Midbrain (tissue), 1 donor: ENCODE data around the gene ENDOD1.
A peak's percentile ranks its signal among the peaks of the same experiment; 100 is the strongest.
"Not testable (repeated sequence)": the region's sequence is repeated elsewhere in the genome, so short reads cannot be mapped to it uniquely, and the experiment has no call there.

Experiments
- DNase-seq: peaks from one replicate; lab custom pipeline; 2025; lab: John Stamatoyannopoulos, UW

Gene ENDOD1

GRCh38 chr11:95103701-95104100 lies 14.1 kb downstream of the ENDOD1 start:
- DNase-seq = no peak

DNA sequence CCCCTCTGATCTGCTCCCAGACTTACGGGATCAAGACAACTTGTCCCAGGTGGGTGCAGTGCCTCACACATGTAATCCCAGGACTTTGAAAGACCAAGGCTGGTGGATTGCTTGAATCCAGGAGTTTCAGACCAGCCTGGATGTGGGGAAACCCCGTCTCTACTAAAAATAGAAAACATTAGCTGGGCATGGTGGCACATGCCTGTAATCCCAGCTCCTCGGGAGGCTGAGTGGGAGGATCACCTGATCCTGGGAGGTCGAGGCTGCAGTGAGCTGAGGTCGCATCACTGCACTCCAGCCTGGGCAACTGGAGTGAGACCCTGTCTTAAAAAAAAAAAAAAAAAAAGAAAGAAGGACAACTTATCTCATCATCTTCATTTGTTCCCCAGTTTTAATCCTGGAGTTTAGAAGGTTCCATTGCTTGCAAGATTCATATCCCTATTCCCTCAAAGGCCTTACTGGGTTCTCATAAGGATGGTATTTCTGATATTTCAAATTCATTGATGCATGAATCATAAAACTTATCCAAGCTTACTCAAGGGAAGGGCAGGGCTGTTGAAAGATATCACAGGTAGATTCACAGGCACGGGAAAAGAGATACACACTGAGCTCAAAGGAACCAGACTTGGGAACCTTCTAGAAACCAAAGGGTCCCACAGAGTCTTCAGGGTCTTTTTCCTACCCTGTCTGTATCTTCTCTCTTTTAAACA lies 14.6 kb downstream of the ENDOD1 start:
- no peak for DNase-seq

DNA sequence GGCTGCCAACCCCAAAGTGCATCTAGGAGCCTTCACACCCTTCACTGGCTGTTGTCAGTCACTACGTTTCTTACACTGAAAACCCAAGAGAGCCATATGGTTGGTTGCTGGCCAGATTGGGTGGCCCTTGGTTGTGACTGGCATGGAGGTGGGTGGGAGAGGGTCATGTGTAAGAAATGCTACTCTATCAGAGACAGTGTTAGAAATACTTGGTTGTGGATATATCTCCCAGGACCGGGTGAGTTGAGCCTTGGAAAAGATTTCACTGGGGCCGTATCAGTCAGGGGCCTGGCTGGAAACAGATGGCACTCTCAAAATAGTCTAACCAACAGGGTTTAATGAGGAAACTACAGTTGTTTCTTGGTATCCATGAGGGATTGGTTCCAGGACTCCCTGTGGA lies 15.2 kb downstream of the ENDOD1 start:
- DNase-seq = no peak

- peak; percentile 31 for DNase-seq
These were observed 18.5 kb downstream of the ENDOD1 start for GRCh38 chr11:95108159-95108611.

DNA sequence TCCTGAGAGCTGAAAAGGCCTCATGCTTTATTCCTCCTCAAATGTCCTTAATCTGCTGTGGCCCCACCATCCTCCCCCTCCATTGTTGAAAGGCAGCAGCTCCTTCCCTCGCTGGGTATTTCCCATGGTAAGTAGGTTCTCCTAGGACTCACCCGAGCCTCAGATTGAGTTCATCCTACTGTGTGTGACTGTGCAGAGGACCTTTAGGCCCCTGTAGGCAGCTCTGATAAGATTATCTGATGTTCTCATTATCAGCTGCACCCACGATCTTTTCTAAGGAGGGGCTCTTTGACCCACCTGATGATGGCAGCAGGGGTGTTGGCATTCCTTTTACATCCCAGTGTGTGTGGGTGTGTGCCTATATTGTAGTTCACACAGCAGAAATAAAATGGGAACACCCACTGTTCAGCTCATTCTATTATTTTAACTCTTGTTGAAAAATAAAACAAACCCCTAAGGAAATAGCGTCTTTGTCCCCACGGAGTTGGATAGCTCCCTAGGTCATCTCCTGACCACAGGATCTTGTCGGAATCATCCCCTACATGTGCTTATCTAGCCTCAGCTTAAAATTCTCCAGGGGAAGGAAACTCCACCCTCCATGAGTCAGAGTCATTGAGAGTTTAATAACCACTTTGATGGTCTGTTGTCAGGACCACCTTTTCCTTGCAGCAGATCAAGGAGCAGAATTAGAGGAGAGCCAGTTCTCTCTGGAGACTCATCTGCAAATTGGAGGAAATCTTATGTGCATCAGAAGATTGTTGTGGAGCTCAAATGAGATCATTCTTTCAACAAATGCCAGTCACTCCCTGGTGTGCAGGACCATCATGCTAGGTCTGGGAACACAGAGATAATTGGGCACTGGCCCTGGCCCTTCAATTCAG lies 19.3 kb downstream of the ENDOD1 start:
- no peak for DNase-seq

- DNase-seq = not testable (repeated sequence)
These were observed 21.8 kb downstream of the ENDOD1 start for GRCh38 chr11:95111471-95111870.

GRCh38 chr11:95111923-95112540 lies 22.4 kb downstream of the ENDOD1 start:
- DNase-seq = no peak

- DNase-seq = no peak
These were observed 26.0 kb downstream of the ENDOD1 start for GRCh38 chr11:95115597-95115996.

GRCh38 chr11:95119361-95120060 lies 29.9 kb downstream of the ENDOD1 start:
- DNase-seq = no peak

DNA sequence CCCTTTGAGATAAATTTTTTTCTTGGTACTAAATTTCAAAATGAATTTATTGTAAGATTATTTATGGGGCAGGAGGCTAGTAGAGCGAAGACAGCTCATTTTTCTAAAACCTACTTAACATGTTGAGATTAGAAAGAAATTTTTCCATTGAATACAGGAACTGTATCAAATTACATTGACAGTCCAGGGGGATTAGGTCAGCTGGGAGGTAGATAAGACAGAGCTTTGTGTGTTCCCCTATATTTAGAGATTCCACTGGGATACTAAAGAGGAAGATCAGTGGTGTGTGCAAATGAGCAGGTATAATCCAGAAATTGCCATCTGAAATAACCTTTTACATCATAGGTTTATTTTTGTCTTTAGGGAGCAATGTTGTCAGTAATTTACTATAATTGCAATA lies 32.1 kb downstream of the ENDOD1 start:
- no peak for DNase-seq

DNA sequence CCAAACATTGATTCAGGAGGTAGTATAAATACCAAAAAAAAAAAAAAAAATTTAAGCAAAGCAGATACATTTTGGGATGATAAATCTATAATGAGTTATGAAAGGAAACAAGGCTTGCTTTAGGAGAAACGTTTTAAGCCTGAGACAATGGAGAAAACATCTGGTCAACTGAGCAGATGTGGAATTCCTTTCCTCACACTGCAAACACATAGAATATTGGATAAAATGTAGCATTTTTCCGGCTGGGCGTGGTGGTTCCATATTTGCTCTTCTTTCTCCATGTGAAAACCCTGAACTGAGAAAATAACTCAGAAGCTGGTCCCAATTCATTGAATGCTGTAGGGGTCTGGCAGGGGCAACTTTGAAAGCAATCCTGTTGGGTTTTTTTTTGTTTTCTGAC lies 33.9 kb downstream of the ENDOD1 start:
- DNase-seq = no peak

DNA sequence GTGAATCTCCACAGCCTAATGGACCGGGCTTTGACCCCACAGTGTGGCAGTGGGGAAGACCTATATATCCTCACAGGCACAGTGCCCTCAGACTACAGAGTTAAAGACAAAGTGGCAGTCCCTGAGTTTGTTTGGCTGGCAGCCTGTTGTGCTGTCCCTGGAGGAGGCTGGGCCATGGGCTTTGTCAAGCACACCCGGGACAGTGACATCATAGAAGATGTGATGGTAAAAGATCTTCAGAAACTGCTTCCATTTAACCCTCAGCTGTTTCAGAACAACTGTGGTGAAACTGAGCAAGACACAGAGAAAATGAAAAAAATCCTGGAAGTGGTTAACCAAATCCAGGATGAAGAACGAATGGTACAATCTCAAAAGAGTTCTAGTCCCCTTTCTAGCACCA lies 39.0 kb downstream of the ENDOD1 start:
- no peak for DNase-seq

- DNase-seq = no peak
These were observed 43.3 kb downstream of the ENDOD1 start for GRCh38 chr11:95132956-95133355.

- DNase-seq = peak; percentile 44
These were observed 44.8 kb downstream of the ENDOD1 start for GRCh38 chr11:95134491-95134890.

DNA sequence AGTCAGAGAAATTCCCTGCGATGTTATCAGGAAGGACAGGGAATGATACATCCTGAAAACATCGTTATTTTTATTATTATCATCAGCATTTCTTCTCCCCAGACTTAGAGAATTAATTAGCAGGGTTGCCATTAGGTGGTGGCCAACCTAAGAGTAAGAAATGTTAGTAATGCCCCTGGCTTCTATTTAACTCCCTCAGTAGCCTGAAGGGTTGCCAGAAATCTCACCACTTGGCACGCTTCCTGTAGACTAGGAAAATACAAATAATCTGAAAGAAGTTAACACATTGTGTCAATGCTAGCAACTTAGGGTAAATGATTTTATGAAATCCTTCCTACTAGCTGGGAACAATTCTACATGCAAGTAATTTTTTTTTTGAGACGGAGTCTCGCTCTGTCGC lies 45.5 kb downstream of the ENDOD1 start:
- DNase-seq = no peak

DNA sequence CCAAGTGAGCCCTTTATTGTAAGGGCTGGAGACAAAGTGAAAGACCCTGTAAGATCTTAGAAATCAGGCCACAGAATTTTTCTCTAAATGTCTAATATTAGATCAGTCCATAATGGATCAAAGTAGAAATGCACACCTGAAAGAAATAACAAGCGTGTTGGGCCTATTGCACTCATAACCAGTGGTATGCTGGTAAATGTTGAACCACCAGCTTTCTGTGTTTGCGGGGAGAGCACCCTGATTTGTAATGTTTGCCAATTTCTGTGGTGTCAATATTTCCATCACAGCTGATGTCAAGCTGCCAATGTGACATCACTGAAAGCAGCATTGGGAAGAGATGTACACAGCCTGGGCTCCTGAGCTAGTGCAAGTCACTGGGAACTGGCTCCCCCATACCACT lies 46.2 kb downstream of the ENDOD1 start:
- DNase-seq = no peak

DNA sequence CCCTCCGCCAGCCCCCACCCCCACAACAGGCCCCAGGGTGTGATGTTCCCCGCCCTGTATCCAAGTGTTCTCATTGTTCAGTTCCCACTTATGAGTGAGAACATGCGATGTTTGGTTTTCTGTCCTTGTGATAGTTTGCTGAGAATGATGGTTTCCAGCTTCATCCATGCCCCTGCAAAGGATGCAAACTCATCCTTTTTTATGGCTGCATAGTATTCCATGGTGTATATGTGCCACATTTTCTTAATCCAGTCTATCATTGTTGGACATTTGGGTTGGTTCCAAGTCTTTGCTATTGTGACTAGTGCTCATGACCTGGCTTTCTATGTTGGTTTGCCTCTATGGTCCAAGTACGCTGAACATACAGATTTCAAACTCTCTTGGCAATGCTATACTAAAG lies 47.1 kb downstream of the ENDOD1 start:
- DNase-seq = not testable (repeated sequence)

DNA sequence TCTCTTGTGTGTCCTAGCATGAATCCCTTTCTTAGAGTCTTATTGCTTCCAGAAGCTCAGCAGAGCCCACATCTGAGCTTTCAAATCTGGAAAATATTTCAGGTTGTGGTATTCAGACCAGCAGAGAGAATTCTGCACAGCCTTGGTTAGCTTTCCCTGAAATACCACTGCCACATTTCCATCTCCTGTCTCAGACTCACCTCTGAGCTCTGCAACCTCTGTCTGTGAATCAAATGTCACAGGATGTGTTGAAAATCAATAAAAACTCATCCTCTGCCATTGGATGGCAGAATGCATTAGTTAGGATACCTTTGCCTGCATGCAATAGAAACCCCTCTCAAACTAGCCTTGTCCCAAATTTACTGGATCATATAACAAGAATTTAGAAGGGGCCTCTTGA lies 47.7 kb downstream of the ENDOD1 start:
- DNase-seq = no peak

- peak; percentile 22 for DNase-seq
These were observed 48.8 kb downstream of the ENDOD1 start for GRCh38 chr11:95138448-95138847.

DNA sequence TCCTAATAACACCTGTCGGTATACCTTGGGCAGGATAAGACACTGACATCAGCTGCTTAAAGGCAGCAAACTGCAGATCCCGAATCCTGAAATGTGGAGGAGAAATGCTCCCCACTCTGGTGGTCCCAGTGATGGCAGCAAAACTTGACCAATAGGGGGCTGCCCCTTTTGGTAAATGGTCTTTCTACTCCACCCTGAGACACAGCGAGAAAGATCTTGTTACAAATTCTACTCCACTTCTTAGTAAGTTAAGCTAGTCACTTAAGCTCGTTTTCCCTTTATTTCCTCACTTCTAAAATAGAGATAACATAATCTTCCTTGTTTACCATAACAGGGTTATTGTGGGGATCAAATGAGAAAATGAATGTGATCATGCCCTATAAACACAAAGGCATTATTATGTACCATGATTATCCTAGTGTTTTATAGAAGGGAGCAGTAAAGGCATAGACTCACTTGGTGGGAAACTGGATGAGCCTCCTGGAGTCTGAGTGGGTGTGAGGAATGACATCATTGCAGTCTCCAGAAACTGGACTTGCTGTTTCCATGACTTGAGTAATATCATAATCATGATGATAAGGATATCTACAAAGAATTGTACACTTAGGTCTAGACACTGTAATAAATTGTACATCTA lies 50.9 kb downstream of the ENDOD1 start:
- DNase-seq = no peak

DNA sequence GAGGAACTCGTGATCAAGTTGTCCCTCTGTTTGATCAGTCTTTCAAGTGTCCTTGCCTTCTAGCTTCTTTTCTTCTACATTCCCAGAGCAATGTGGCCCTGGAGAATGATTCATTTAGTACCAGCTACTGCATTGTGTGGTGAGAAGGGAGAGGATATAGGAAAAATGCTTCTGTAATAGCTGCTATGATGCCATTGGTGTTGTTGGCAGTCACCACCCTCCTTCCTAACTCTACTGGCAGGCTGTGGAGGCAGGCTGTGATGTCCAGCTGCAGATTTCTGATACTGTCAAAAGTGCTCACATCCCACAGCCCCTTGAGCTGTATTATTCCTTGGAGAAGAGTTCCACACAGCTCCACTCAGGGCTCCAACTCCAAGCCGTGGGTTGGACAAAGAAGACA lies 52.8 kb downstream of the ENDOD1 start:
- no peak for DNase-seq
